SK-N-SH (cell line): Measurements from ENCODE around the gene CRYZL1.

Experiments
- FOXJ3 ChIP-seq: sonication (generic); formaldehyde crosslinking; IDR thresholded peaks from 2 replicates; pipeline ENCODE4 v1.5.1; 2020; ENCODE audit warnings: mild to moderate bottlenecking, missing genetic modification reagents
- RAD21 ChIP-seq: IDR thresholded peaks from 2 replicates; pipeline ENCODE4 v1.6.1; 2012; ENCODE audit warnings: mild to moderate bottlenecking, low read length
- TF ChIP-seq, protein P1 (sequence below): fragments of 200-600 bp; sonication (generic); IDR thresholded peaks from 2 replicates; pipeline ENCODE4 v1.6.1; 2017; ENCODE audit warnings: antibody characterized with exemption, mild to moderate bottlenecking, moderate library complexity

DNA sequence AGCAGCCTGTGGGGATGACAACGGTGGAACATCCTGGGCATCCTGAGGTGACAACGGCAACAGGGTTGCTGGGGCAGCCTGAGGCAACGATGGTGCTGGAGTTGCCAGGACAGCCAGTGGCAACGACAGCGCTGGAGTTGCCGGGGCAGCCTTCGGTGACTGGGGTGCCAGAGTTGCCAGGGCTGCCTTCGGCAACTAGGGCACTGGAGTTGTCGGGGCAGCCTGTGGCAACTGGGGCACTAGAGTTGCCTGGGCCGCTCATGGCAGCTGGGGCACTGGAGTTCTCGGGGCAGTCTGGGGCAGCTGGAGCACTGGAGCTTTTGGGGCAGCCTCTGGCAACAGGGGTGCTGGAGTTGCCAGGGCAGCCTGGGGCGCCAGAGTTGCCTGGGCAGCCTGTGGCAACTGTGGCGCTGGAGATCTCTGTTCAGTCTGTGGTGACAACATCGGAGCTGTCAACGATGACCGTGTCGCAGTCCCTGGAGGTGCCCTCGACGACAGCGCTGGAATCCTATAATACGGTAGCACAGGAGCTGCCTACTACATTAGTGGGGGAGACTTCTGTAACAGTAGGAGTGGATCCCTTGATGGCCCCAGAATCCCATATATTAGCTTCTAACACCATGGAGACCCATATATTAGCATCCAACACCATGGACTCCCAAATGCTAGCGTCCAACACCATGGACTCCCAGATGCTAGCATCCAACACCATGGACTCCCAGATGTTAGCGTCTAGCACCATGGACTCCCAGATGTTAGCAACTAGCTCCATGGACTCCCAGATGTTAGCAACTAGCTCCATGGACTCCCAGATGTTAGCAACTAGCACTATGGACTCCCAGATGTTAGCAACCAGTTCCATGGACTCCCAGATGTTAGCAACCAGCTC, 90.5 kb downstream of the CRYZL1 start:
- TF ChIP-seq RAD21, result no peak
- TF ChIP-seq, protein P1, sequence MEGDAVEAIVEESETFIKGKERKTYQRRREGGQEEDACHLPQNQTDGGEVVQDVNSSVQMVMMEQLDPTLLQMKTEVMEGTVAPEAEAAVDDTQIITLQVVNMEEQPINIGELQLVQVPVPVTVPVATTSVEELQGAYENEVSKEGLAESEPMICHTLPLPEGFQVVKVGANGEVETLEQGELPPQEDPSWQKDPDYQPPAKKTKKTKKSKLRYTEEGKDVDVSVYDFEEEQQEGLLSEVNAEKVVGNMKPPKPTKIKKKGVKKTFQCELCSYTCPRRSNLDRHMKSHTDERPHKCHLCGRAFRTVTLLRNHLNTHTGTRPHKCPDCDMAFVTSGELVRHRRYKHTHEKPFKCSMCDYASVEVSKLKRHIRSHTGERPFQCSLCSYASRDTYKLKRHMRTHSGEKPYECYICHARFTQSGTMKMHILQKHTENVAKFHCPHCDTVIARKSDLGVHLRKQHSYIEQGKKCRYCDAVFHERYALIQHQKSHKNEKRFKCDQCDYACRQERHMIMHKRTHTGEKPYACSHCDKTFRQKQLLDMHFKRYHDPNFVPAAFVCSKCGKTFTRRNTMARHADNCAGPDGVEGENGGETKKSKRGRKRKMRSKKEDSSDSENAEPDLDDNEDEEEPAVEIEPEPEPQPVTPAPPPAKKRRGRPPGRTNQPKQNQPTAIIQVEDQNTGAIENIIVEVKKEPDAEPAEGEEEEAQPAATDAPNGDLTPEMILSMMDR, result no peak
- TF ChIP-seq FOXJ3 (CRISPR knock-in tag), result no peak
